HG02623 (cell line): Measurements from ENCODE around the gene TMEM125.

Experiments
- ATAC-seq: cut with Tn5 transposase; IDR thresholded peaks from one replicate; pipeline ENCODE4 v1.9.1; 2021; ENCODE audit warnings: moderate library complexity; ENCODE audit not compliant: unreplicated experiment

The TMEM125 gene

DNA sequence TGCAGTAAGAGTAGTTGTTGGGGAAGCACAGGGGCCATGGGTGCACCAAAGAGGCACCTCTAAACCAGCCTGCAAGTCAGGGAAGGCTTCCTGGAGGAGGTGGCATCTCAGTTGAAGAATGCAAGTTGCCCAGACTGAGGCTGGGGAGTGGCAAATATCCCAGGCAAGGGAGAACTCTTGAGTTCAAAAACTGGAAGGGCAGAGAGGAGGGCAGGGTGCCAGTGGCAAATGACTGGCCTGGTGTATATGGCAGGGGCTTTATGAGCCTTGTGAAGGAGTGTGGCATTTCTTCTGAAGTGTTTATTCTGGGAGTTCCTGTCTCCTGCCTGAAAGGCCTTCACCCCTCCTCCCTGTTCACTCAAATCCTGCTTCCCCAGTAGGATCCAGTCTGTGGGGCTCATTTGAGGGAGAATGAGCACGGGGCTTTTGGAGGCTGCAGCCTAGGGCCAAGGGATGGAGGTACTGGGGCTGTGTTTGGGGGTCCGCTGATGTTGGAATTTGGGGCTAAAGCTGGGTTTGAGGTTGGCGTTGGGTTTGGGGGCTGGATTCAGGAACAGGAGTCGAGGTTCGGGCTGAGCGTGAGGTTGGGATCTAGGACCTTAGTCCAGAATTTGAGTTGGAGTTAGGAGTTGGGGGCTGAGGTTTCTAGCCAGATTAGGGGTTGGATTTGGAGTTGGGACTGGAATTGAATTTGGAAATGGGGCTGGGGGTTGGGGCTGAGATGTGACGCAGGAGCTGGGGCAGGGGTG lies at the start of gene TMEM125:
Gene TMEM125 (plus strand): TSS at position 357 of the 749 bp plus-strand sequence. CDS start 2,740 bp downstream, outside the sequence.
- no peak for ATAC-seq

DNA sequence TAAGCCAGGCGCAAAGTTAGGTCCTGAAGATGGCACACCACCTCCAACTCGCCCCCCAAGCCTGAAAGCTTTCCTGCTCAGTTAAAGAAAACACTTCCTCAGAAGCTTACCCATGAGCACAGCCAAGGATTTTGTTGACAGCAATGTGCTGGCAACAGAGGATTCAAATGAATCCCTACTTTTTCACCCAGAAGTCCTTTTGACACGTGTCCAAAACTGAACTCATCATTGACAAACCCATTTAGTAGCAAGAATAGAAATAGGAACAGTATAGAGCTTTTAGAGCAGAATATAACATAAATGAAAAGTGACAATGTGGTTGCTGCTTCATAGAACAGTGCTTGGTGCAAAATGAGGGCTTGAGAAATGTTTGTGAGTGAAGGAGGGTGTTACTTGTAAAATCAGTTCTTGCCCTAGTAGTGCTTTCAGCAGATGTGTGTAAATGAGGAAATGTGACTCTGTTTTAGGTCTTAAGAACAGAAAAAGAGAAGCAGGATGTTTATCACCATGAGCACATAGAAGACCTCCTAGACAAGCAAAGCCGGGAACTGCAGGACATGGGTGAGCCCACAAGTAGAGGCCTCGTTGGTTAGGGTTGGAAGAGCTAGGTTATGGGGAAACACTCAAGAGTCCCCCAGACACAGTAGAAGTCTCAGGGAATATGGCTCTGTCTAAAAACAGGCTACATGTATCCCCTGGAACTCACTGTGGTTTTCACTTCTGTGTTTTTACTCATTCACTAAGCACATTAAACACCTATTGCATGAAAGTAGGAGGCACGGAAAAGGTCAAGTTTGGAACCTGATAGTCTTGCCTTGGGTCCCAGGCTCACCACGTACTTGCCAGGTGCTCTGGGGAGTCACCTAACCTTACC lies 48.6 kb upstream of the TMEM125 start:
- ATAC-seq = peak; percentile 72

- ATAC-seq = no peak
These were observed 48.0 kb upstream of the TMEM125 start for GRCh38 chr1:43221797-43222196.

GRCh38 chr1:43222879-43223278 lies 46.9 kb upstream of the TMEM125 start:
- ATAC-seq = no peak

- no peak for ATAC-seq
These were observed 44.6 kb upstream of the TMEM125 start for GRCh38 chr1:43225168-43225567.

DNA sequence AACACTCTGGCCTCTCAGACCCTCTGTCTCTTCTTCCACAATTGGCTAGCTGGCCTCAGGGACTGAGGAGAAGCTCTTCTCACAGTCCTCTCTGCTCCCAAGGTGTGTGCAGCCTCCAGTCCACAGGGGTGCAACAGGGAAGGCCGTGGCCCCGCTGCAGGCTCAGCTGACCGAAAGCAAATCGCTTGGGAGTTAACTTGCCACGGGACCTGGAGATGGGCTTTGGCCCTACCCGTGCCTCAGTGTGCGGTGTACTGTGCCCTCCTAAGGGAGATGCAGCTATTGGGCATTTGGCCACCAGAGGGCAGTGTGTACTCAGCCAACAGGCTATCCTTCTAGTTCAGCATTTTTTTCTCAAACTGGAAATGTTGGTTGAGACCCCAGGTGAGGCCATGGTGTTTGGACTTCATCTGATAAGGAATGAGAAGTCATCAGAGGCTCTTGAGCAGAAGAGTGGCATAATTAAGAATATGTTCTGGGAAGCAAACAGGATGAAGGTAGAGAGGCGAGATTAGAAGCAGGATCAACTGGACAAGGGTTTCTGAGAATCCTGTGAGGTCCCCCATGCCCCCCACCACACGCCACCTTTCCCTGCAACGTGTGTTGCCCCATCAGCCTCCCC lies 42.5 kb upstream of the TMEM125 start:
- ATAC-seq = no peak

DNA sequence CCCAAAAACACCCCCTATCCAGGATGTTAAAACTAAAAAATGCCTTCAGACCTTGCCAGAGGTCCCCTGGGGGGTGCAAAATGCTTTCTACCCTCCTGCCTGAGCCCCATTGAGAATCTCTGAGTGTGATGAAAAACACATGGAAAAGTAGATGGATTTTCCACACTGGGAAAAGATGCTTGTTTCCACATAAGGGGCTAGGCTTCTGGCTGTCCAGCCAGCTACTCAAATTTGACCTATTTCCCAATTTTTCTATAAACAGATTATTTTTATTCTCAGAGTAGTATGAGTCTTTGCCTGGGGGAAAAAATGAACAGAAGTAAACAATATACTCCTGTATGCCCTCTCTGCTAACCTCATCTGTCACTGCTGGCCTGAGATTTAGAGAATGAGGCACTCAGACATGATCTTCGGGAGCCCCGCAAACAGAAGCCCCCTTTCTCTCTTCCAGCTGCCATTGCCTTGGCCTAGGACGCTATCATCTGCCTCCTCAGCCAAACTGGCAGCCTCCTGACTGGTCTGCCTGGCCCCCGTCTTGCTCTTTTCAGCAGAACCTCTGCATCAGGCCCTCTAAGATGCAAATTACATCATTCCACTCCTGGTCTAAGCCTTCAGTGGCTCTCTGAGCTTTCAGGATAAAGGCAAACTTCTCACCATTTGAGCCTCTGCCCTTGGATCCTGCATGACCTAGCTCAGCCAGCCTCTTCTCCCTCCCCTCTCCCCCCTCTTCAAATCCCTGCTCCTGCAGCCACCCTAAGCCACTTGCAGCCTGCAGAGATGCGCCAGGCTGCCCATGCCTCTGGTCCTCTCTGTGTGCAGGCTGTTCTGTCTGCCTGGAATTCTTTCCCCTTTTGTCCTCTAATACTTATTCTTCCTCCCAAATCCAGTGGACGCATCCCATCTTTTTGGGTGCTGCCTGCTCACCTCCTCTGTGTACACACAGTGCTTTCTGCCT lies 39.7 kb upstream of the TMEM125 start:
- no peak for ATAC-seq

DNA sequence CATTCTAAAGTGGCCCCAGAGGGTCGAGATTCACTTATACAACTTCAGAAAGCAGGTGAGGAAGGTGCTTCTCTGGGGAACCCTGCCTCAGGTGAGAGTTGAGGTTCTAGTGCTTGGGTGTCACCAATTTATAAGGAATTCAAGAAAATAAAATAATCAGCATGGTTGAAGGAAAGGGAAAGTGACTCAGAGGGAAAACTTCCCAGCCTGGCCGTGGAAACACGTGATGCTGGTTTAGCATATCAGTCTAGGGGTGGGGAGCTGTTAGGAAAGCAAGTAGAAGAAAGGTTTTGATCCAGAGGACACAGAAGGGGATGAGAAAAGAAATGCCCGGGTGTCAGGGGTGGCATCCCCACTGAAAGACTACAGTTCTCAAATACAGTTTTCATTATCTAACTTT lies 37.7 kb upstream of the TMEM125 start:
- no peak for ATAC-seq

GRCh38 chr1:43232482-43232881 lies 37.3 kb upstream of the TMEM125 start:
- ATAC-seq = no peak

DNA sequence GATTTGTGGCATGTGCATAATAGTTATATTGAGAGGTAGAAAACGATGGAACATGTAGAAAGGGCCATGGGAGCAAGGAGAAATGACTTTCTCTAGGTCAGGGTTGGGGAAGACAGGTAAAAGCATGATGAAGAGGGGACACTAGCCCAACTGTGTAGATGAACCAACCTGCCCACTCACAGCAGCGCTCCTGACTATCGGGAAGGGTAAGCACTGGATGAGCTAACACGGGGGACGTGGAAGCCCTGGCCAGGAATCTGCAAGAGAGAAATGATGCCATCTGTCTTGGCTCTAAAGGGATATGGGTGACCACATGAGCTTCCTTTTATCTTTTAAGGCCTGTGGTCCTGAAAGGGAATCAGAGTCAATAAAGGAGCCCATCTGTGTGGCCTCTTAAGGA lies 36.2 kb upstream of the TMEM125 start:
- ATAC-seq = no peak

GRCh38 chr1:43234267-43234666 lies 35.5 kb upstream of the TMEM125 start:
- ATAC-seq = no peak

DNA sequence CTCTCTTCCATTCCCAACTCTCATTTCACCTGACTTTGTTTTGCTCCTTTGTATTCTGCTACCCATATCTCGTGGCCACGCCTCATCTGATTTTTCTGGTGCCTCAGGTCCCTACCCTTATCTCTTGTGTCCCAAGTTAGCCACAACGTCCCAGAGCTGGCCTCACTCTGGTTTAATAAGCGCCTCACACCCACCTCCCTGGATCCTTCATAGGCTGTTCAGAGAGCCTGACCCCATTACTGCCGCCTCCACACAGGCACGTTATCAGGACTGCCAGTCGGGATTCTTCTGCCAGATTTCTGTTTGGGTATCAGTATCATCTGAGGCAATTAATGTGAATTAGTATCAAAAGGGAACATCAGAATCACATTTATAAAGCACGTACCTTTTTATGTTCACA lies 34.7 kb upstream of the TMEM125 start:
- ATAC-seq = no peak

DNA sequence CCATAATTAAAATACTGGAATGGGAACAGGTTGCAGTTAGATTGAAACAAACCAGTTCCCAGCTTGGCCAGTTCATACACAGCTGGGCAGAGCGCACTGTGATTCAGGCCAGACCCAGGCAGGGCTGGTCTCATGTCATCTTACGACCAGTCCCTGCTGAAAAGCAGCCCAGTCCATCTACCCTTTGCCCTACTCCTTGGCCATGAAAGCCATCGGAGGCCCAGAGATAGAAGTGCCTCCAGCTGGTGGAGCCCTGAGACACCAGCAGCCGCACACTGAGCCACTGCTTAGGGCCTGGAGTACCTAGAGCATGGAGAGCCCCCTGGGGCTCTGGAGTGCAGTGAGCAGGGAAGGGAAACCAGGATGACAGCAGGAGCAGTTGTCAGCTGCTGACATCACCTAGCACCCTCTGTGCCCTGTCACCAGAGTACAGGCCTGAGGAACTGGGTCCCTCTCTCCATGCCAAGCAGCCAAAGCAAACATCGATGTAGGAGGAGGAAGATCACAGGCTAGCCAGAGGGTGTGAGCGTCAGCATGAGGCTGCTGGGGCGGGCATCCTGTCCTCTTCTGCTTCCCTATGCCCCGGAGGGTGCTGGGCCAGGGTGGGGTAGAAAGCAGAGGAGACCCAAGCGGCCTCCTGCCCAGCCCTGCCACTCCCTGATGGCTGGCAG lies 34.2 kb upstream of the TMEM125 start:
- ATAC-seq = no peak

- no peak for ATAC-seq
These were observed 32.7 kb upstream of the TMEM125 start for GRCh38 chr1:43237121-43237520.

DNA sequence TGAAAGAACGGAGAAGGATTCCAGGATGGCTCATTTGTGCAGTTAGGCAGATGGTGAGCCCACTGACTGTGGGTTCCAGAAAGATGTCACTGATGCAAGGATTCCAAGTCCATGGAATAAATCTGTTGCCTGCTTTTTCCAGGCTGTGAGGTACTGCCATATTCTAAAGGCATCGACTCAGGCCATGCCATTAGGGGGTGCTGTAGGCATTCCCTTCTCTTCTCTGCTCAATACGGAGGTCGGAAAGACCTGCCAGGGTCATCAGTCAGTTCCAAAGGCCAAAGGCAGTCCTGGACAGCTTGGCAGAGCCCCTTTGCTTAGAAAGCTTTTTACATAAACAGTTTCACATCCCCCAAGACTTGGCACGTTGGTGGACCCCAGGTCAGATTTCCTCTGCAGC lies 31.7 kb upstream of the TMEM125 start:
- no peak for ATAC-seq

- ATAC-seq = peak; percentile 17
These were observed 30.8 kb upstream of the TMEM125 start for GRCh38 chr1:43238991-43239469.

DNA sequence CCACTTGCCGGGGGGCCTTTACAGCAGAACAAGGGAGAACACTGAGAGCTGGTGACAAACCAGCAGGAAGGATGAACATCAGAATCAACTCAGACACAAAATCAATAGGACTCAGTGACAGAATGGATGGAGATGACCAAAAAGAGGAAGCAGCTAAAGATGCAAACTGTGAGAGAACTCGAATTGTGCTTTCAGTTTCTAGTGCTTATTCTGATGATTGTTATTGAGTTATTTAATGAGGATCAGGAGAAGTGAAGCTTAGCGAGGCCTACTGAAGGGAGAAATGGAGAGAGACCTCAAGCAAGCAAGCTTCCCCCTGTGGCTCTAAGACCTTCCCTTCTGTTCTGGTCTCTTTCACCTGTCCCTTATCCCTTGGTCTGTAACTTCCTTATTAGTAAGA lies 30.3 kb upstream of the TMEM125 start:
- peak; percentile 62 for ATAC-seq

- no peak for ATAC-seq
These were observed 28.4 kb upstream of the TMEM125 start for GRCh38 chr1:43241413-43241836.

DNA sequence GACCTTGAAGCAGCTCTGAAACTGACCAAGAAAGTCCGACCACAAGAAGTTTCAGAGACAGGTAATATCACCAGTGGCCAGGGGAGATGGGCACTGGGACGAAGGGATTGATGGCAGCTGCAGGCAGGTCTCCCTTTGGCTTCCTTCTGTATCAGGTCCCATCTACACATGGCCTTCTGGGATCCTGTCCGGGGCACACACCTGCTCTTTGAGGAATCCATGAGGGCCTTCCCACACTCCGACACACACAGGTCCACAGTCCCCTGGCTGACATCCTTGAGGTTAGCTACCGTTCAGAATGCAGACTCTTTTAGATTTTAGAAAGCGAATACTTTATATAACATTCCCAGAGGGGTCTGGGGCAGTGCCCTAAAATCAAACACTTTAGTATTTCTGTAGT lies 26.5 kb upstream of the TMEM125 start:
- no peak for ATAC-seq
